ENCODE results near the gene SUSD4.
A peak's percentile ranks its signal among the peaks of the same experiment; 100 is the strongest.

Gene SUSD4

DNA sequence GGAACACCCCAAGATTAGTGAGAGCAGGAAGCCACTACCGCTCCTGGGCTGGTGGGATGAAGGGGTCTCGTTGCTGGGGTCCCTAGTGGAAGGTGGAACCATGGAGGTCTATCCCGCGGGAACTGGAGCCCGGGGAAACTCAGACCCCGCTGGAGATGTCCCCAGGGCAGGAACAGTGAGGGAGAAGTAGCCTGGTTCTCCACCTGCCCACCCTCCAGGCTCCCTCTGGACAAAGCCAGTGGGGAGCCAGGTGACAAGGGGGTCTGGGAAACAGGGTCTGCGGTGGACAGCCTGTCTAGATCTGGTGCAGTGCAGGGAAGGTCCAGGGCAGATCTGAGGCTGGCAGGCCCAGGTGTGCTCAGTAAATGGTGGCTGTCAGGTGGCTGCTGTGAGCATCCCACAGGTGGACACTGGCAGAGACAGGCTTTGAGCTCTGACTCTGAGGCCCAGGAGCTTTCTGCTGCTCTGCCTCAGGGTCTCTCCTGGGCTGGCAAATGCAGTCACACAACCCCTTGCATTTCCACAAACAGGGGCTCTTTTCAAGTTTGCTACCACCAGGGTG is 132.9 kb downstream of the SUSD4 start:
- no peak overlapping the region for H3K14ac ChIP-seq (ENCODE audit: low read length)
- no CpG with 5 or more reads among the region's 7 CpGs for WGBS, 2 donors (ENCODE audit: extremely low coverage in 2 of 2, insufficient read length in 2 of 2, insufficient replicate concordance in 1 of 2)
- H2BK5ac ChIP-seq (ENCODE audit: low read length): no peak overlapping the region
- no peak overlapping the region for H3K9ac ChIP-seq (ENCODE audit: low read depth, low read length, poor library complexity)
- H2BK15ac ChIP-seq (ENCODE audit: low read length): no peak overlapping the region
- no peak overlapping the region for H3K23ac ChIP-seq (ENCODE audit: low read depth, low read length, poor library complexity)
- no peak overlapping the region for H4K8ac ChIP-seq (ENCODE audit: low read depth, low read length)
- H3K4ac ChIP-seq (ENCODE audit: low read length): peak overlapping the region; percentile 12
- no peak overlapping the region for H3K27ac ChIP-seq (replicated peaks; ENCODE audit: low read length)
- H3K18ac ChIP-seq (ENCODE audit: low read length): peak overlapping the region; percentile 62
- peaks cover 0 to 1% (median 0%) of the 10 kb centered on the region in 3 experiments for H3K27me3 ChIP-seq (ENCODE audit: control insufficient read depth in 3 of 3, insufficient read depth in 3 of 3, low read depth in 1 of 3, low read length in 3 of 3)
- no peak overlapping the region for H2BK12ac ChIP-seq (ENCODE audit: low read length)
- no peaks in the 10 kb centered on the region for H3K79me1 ChIP-seq (ENCODE audit: low read depth, low read length)
- H3K36me3 ChIP-seq (replicated peaks in 1 of 2; ENCODE audit: control insufficient read depth in 2 of 2, insufficient read depth in 2 of 2, low read length in 2 of 2): no peaks in the 10 kb centered on the region
- DNase-seq (ENCODE audit: low spot score): no peak
- no peak overlapping the region for H3K4me3 ChIP-seq (ENCODE audit: low read length in 2 of 2)
- no peaks in the 10 kb centered on the region for H3K4me1 ChIP-seq (ENCODE audit: control insufficient read depth in 2 of 2, insufficient read depth in 1 of 2, low read depth in 1 of 2, low read length in 2 of 2)
- H2BK120ac ChIP-seq (ENCODE audit: low read depth, low read length): no peak overlapping the region
- no peak overlapping the region for H2AK5ac ChIP-seq (ENCODE audit: low read depth, low read length)
- no peak overlapping the region for H4K91ac ChIP-seq (ENCODE audit: low read depth, low read length, poor library complexity)
- no peak overlapping the region for H3K4me2 ChIP-seq (ENCODE audit: insufficient read depth, low read length, poor library complexity, severe bottlenecking)
- no peak overlapping the region for H2AFZ ChIP-seq (ENCODE audit: low read length)
- no peaks in the 10 kb centered on the region for H3K9me3 ChIP-seq (replicated peaks in 1 of 2; ENCODE audit: control insufficient read depth in 2 of 2, insufficient read depth in 1 of 2, low read depth in 1 of 2, low read length in 2 of 2)

DNA sequence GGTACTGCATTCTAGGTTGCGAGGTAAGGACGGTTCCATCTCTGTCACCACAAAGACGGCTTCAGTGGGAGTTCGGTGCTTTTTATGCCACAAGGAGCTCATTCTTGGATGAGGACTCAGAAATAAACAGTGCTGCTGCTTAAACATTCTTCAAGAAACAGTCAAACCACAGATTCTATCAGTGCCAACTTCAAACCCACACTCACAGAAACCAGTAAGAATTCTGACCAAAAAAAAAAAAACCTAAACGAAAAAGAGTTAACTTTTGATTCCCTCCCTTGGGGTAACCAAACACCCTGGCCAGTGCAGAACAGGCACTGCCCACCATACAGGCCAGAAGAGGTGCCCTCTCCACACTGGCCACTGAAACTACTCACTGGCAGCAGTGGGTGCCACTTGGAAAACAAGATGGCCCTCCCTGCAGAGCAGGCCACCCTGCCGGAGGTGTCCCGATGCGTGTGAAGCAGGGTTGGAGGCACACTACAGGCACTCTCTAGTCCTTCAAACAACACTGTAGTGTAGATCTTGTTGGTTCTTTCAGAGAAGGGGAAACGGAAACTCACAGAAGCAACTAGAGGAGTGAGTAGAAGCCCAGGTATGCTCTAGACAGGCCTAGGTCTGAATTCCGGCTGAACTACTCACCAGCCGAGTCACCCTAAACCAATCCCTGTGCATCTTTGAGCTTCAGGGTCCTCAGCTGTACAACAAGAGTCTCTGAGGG is 133.7 kb downstream of the SUSD4 start:
- Histone ChIP-seq H3K4me3 (ENCODE audit: low read length in 2 of 2) (no peak overlapping the region), H3K9me3 (replicated peaks in 1 of 2; ENCODE audit: control insufficient read depth in 2 of 2, insufficient read depth in 1 of 2, low read depth in 1 of 2, low read length in 2 of 2) (no peaks in the 10 kb centered on the region), H3K23ac (ENCODE audit: low read depth, low read length, poor library complexity) (no peak overlapping the region), H4K8ac (ENCODE audit: low read depth, low read length) (no peak overlapping the region), H3K9ac (ENCODE audit: low read depth, low read length, poor library complexity) (no peak overlapping the region), H3K18ac (ENCODE audit: low read length) (peak overlapping the region; percentile 12), H3K4me1 (ENCODE audit: control insufficient read depth in 2 of 2, insufficient read depth in 1 of 2, low read depth in 1 of 2, low read length in 2 of 2) (no peaks in the 10 kb centered on the region), H2AFZ (ENCODE audit: low read length) (no peak overlapping the region), H2BK12ac (ENCODE audit: low read length) (peak overlapping the region; percentile 42), H3K4me2 (ENCODE audit: insufficient read depth, low read length, poor library complexity, severe bottlenecking) (no peak overlapping the region), H2BK120ac (ENCODE audit: low read depth, low read length) (no peak overlapping the region), H3K36me3 (replicated peaks in 1 of 2; ENCODE audit: control insufficient read depth in 2 of 2, insufficient read depth in 2 of 2, low read length in 2 of 2) (no peaks in the 10 kb centered on the region), H3K14ac (ENCODE audit: low read length) (no peak overlapping the region), H4K91ac (ENCODE audit: low read depth, low read length, poor library complexity) (no peak overlapping the region), H3K27ac (replicated peaks; ENCODE audit: low read length) (no peak overlapping the region), H2BK15ac (ENCODE audit: low read length) (no peak overlapping the region), H3K79me1 (ENCODE audit: low read depth, low read length) (no peaks in the 10 kb centered on the region), H3K4ac (ENCODE audit: low read length) (no peak overlapping the region), H2BK5ac (ENCODE audit: low read length) (no peak overlapping the region), H2AK5ac (ENCODE audit: low read depth, low read length) (no peak overlapping the region), H3K27me3 (ENCODE audit: control insufficient read depth in 3 of 3, insufficient read depth in 3 of 3, low read depth in 1 of 3, low read length in 3 of 3) (peaks cover 0 to 1% (median 0%) of the 10 kb centered on the region in 3 experiments)
- WGBS, 2 donors (ENCODE audit: extremely low coverage in 2 of 2, insufficient read length in 2 of 2, insufficient replicate concordance in 1 of 2): no CpG with 5 or more reads among the region's 11 CpGs
- no peak for DNase-seq (ENCODE audit: low spot score)

DNA sequence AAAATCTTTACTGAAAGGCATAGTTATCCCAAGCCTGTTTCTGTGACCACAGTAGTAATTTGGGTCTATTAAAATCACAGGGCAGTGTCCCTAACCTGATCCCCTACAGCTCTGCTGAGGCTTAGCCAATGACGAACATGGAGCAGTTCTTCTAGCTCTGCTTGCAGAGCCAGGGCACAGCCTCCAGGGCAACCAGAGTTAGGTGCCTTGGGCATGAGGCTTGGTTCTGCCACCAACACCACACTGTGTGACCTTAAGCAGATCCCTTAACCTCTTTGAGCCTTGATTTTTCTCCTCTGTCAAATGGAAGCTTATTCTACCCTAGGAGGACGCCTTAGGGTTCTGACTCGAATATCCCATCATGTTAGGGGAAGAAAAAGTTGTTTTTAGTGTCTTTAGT is 134.2 kb downstream of the SUSD4 start:
- no CpG with 5 or more reads among the region's 3 CpGs for WGBS, 2 donors (ENCODE audit: extremely low coverage in 2 of 2, insufficient read length in 2 of 2, insufficient replicate concordance in 1 of 2)
- no peak overlapping the region for H2BK15ac ChIP-seq (ENCODE audit: low read length)
- H3K27me3 ChIP-seq (ENCODE audit: control insufficient read depth in 3 of 3, insufficient read depth in 3 of 3, low read depth in 1 of 3, low read length in 3 of 3): peaks cover 0 to 1% (median 0%) of the 10 kb centered on the region in 3 experiments
- H2BK120ac ChIP-seq (ENCODE audit: low read depth, low read length): no peak overlapping the region
- no peak overlapping the region for H3K9ac ChIP-seq (ENCODE audit: low read depth, low read length, poor library complexity)
- H3K4me1 ChIP-seq (ENCODE audit: control insufficient read depth in 2 of 2, insufficient read depth in 1 of 2, low read depth in 1 of 2, low read length in 2 of 2): no peaks in the 10 kb centered on the region
- no peak overlapping the region for H2BK5ac ChIP-seq (ENCODE audit: low read length)
- no peak overlapping the region for H3K14ac ChIP-seq (ENCODE audit: low read length)
- no peak overlapping the region for H3K4ac ChIP-seq (ENCODE audit: low read length)
- no peak overlapping the region for H3K27ac ChIP-seq (replicated peaks; ENCODE audit: low read length)
- no peak for DNase-seq (ENCODE audit: low spot score)
- H2AK5ac ChIP-seq (ENCODE audit: low read depth, low read length): no peak overlapping the region
- H4K8ac ChIP-seq (ENCODE audit: low read depth, low read length): no peak overlapping the region
- no peaks in the 10 kb centered on the region for H3K36me3 ChIP-seq (replicated peaks in 1 of 2; ENCODE audit: control insufficient read depth in 2 of 2, insufficient read depth in 2 of 2, low read length in 2 of 2)
- no peak overlapping the region for H3K4me3 ChIP-seq (ENCODE audit: low read length in 2 of 2)
- no peak overlapping the region for H3K18ac ChIP-seq (ENCODE audit: low read length)
- no peak overlapping the region for H4K91ac ChIP-seq (ENCODE audit: low read depth, low read length, poor library complexity)
- no peak overlapping the region for H2AFZ ChIP-seq (ENCODE audit: low read length)
- no peak overlapping the region for H2BK12ac ChIP-seq (ENCODE audit: low read length)
- H3K79me1 ChIP-seq (ENCODE audit: low read depth, low read length): no peaks in the 10 kb centered on the region
- H3K9me3 ChIP-seq (replicated peaks in 1 of 2; ENCODE audit: control insufficient read depth in 2 of 2, insufficient read depth in 1 of 2, low read depth in 1 of 2, low read length in 2 of 2): no peaks in the 10 kb centered on the region
- no peak overlapping the region for H3K4me2 ChIP-seq (ENCODE audit: insufficient read depth, low read length, poor library complexity, severe bottlenecking)
- no peak overlapping the region for H3K23ac ChIP-seq (ENCODE audit: low read depth, low read length, poor library complexity)

DNA sequence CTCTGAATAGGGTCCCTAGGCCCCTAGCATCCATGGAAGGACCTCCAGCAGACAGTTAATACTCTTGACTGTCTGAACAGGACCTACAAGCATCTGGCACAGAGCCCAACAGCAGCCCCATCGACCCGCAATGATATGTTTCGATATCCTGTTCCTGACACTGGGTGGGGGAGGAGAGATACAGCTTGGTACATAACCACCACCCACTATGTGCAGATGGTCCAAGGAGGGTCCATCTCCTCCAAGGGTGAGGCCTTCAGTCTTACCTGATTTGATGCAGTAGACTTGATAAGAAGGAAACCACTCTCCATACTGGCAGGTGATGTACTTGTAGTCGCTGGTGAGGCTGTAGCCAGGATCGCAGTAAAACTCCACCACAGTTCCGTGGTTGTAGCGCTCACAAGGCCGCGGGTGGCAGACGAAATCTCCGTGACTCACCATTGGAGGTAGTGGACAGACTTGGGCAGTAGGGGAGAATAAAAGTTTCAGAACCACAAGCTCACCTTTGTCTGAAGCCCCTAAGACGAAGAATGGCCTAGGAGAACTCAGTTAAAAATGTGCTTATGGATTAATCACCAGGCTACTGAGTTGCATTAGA is 134.9 kb downstream of the SUSD4 start:
- Histone ChIP-seq H4K91ac (ENCODE audit: low read depth, low read length, poor library complexity) (no peak overlapping the region), H3K18ac (ENCODE audit: low read length) (no peak overlapping the region), H3K79me1 (ENCODE audit: low read depth, low read length) (no peaks in the 10 kb centered on the region), H2BK5ac (ENCODE audit: low read length) (no peak overlapping the region), H2AK5ac (ENCODE audit: low read depth, low read length) (no peak overlapping the region), H3K4me1 (ENCODE audit: control insufficient read depth in 2 of 2, insufficient read depth in 1 of 2, low read depth in 1 of 2, low read length in 2 of 2) (no peaks in the 10 kb centered on the region), H2BK12ac (ENCODE audit: low read length) (no peak overlapping the region), H2AFZ (ENCODE audit: low read length) (no peak overlapping the region), H3K14ac (ENCODE audit: low read length) (no peak overlapping the region), H3K27ac (replicated peaks; ENCODE audit: low read length) (no peak overlapping the region), H3K4ac (ENCODE audit: low read length) (no peak overlapping the region), H3K36me3 (replicated peaks in 1 of 2; ENCODE audit: control insufficient read depth in 2 of 2, insufficient read depth in 2 of 2, low read length in 2 of 2) (no peaks in the 10 kb centered on the region), H4K8ac (ENCODE audit: low read depth, low read length) (no peak overlapping the region), H3K23ac (ENCODE audit: low read depth, low read length, poor library complexity) (no peak overlapping the region), H3K4me3 (ENCODE audit: low read length in 2 of 2) (no peak overlapping the region), H3K9ac (ENCODE audit: low read depth, low read length, poor library complexity) (no peak overlapping the region), H3K9me3 (replicated peaks in 1 of 2; ENCODE audit: control insufficient read depth in 2 of 2, insufficient read depth in 1 of 2, low read depth in 1 of 2, low read length in 2 of 2) (no peaks in the 10 kb centered on the region), H3K27me3 (ENCODE audit: control insufficient read depth in 3 of 3, insufficient read depth in 3 of 3, low read depth in 1 of 3, low read length in 3 of 3) (peaks cover 0 to 1% (median 0%) of the 10 kb centered on the region in 3 experiments), H2BK120ac (ENCODE audit: low read depth, low read length) (no peak overlapping the region), H2BK15ac (ENCODE audit: low read length) (no peak overlapping the region), H3K4me2 (ENCODE audit: insufficient read depth, low read length, poor library complexity, severe bottlenecking) (no peak overlapping the region)
- no peak for DNase-seq (ENCODE audit: low spot score)
- WGBS, 2 donors (ENCODE audit: extremely low coverage in 2 of 2, insufficient read length in 2 of 2, insufficient replicate concordance in 1 of 2): no CpG with 5 or more reads among the region's 12 CpGs

Data from neuronal stem cell (in vitro differentiated cells).